Measurements from ENCODE around the gene CDK3.

GRCh38 chr17:75959051-75959838, 41.4 kb upstream of the CDK3 start:
- TF ChIP-seq CTCF (IDR thresholded peaks at IDR 0.05) (no peak), POLR2A (IDR thresholded peaks at IDR 0.05) (no peak)
